22Rv1 (cell line): Measurements from ENCODE around the gene PRKAR1B.

Experiments
- H3K27ac ChIP-seq: fragments of 450-650 bp; 2 replicates; pipeline ENCODE4 v1.5.1; 2017
- CTCF ChIP-seq: fragments of 450-650 bp; IDR thresholded peaks from 2 replicates; pipeline ENCODE4 v1.5.1; 2017; ENCODE audit warnings: mild to moderate bottlenecking
- ZFX ChIP-seq: fragments of 450-650 bp; IDR thresholded peaks from 2 replicates; pipeline ENCODE4 v1.6.1; 2017; ENCODE audit warnings: antibody characterized with exemption, borderline replicate concordance

PRKAR1B gene

GRCh38 chr7:732556-732955 is 5.5 kb upstream of the PRKAR1B start:
- TF ChIP-seq ZFX (no peak), CTCF (no peak)
- H3K27ac ChIP-seq, result no peak overlapping the region

- TF ChIP-seq CTCF (no peak), ZFX (no peak)
- no peak overlapping the region for H3K27ac ChIP-seq
These were observed 5.0 kb upstream of the PRKAR1B start for GRCh38 chr7:732094-732541.

GRCh38 chr7:731440-732085 is 4.5 kb upstream of the PRKAR1B start:
- no peak overlapping the region for H3K27ac ChIP-seq
- TF ChIP-seq ZFX (no peak), CTCF (no peak)

GRCh38 chr7:730501-731439 is 3.7 kb upstream of the PRKAR1B start:
- no peak overlapping the region for H3K27ac ChIP-seq
- TF ChIP-seq CTCF (no peak), ZFX (no peak)

- TF ChIP-seq CTCF (no peak), ZFX (no peak)
- no peak overlapping the region for H3K27ac ChIP-seq
These were observed 2.3 kb upstream of the PRKAR1B start for GRCh38 chr7:729140-730000.

GRCh38 chr7:728602-729001 is 1.5 kb upstream of the PRKAR1B start:
- H3K27ac ChIP-seq, result no peak overlapping the region
- TF ChIP-seq ZFX (no peak), CTCF (no peak)
